IMR-90 (cell line): ENCODE results near the gene COL25A1. TPM values are rescaled to one million over a fixed set of nuclear protein-coding genes. Genes with fewer than 3 reads are reported as not detected.

Source experiments
- ATAC-seq: fragments of 200-7000 bp; cut with Tn5 transposase; 2 replicates; pipeline ENCODE4 v1.9.1; 2020; ENCODE audit warnings: low read depth, mild to moderate bottlenecking, moderate library complexity
- BruUV-seq: library from RNA; stranded (reverse); fragments of 400-500 nt; replicated peaks from 2 replicates; lab custom pipeline; 2021; lab: Mats Ljungman, UMichigan
- CTCF ChIA-PET: fragments of 300-600 bp; formaldehyde crosslinking; extraction: SDS; loops from one replicate; lab custom pipeline; 2021; ENCODE audit warnings: antibody characterized with exemption; lab: Yijun Ruan, JAX
- POLR2A ChIA-PET: fragments of 300-600 bp; sonication (Branson Sonifier 250); formaldehyde crosslinking; loops from one replicate; lab custom pipeline; 2022; ENCODE audit warnings: antibody characterized with exemption; ENCODE audit not compliant: unreplicated experiment; lab: Charles Lee
- DNase-seq: peaks from one replicate; pipeline ENCODE4 v3.0.0; 2013
- H2AFZ ChIP-seq: replicated peaks from 2 replicates; pipeline ENCODE3; 2013; ENCODE audit warnings: low read length, mild to moderate bottlenecking; ENCODE audit not compliant: poor library complexity
- H2AK5ac ChIP-seq: 2 replicates; pipeline ENCODE4 v1.6.1; 2013; ENCODE audit warnings: low read depth, low read length, inconsistent platforms
- H2AK9ac ChIP-seq: replicated peaks from 2 replicates; pipeline ENCODE3; 2013; ENCODE audit warnings: mild to moderate bottlenecking, low read depth, low read length, moderate library complexity; ENCODE audit not compliant: poor library complexity
- H2BK120ac ChIP-seq: 2 replicates; pipeline ENCODE4 v1.6.1; 2013; ENCODE audit warnings: low read depth, low read length, inconsistent platforms
- H2BK15ac ChIP-seq: 3 replicates; pipeline ENCODE4 v1.6.1; 2013; ENCODE audit warnings: low read depth, low read length, inconsistent platforms
- H2BK20ac ChIP-seq: 2 replicates; pipeline ENCODE4 v1.6.1; 2013; ENCODE audit warnings: low read depth, mild to moderate bottlenecking, inconsistent platforms, low read length, moderate library complexity
- H2BK5ac ChIP-seq: 2 replicates; pipeline ENCODE4 v1.6.1; 2013; ENCODE audit warnings: mild to moderate bottlenecking, low read depth, low read length, inconsistent platforms; ENCODE audit not compliant: poor library complexity, severe bottlenecking
- H3K14ac ChIP-seq: replicated peaks from 2 replicates; pipeline ENCODE4 v1.6.1; 2013; ENCODE audit warnings: low read depth, low read length, inconsistent platforms
- H3K18ac ChIP-seq: 2 replicates; pipeline ENCODE4 v1.6.1; 2013; ENCODE audit warnings: low read depth, low read length, control low read depth
- H3K23ac ChIP-seq: 2 replicates; pipeline ENCODE4 v1.6.1; 2013; ENCODE audit warnings: low read depth, low read length, inconsistent platforms
- H3K27ac ChIP-seq: 2 replicates; pipeline ENCODE4 v1.5.1; 2013; ENCODE audit warnings: mild to moderate bottlenecking, control low read depth, low read length; ENCODE audit not compliant: insufficient read depth
- H3K27me3 ChIP-seq: 2 replicates; pipeline ENCODE4 v1.6.1; 2013; ENCODE audit warnings: low read length; ENCODE audit not compliant: control insufficient read depth, insufficient read depth
- H3K36me3 ChIP-seq: 2 replicates; pipeline ENCODE4 v1.6.1; 2013; ENCODE audit warnings: low read length, mixed read lengths; ENCODE audit not compliant: control insufficient read depth, insufficient read depth
- H3K4ac ChIP-seq: 2 replicates; pipeline ENCODE4 v1.6.1; 2013; ENCODE audit warnings: low read depth, low read length, inconsistent platforms
- H3K4me1 ChIP-seq: 2 replicates; pipeline ENCODE4 v1.6.1; 2013; ENCODE audit warnings: low read length, mixed read lengths; ENCODE audit not compliant: control insufficient read depth, insufficient read depth
- H3K4me2 ChIP-seq: 2 replicates; pipeline ENCODE4 v1.6.1; 2013; ENCODE audit warnings: low read depth, mild to moderate bottlenecking, control low read depth, low read length, moderate library complexity
- H3K4me3 ChIP-seq: 2 replicates; pipeline ENCODE4 v1.5.1; 2013; ENCODE audit warnings: low read depth, mild to moderate bottlenecking, control low read depth, low read length, moderate library complexity; ENCODE audit not compliant: insufficient read depth
- H3K56ac ChIP-seq: 2 replicates; pipeline ENCODE4 v1.6.1; 2013; ENCODE audit warnings: low read length, inconsistent platforms; ENCODE audit not compliant: insufficient read depth; ENCODE audit errors: extremely low read depth
- H3K79me1 ChIP-seq, 2 experiments: 2 replicates each; pipeline ENCODE4 v1.6.1; 2013; ENCODE audit warnings: low read length in 2 of 2, inconsistent platforms in 1 of 2, low read depth in 1 of 2
- H3K9ac ChIP-seq: 2 replicates; pipeline ENCODE4 v1.6.1; 2013; ENCODE audit warnings: low read depth, low read length, control low read depth
- H3K9me1 ChIP-seq: 2 replicates; pipeline ENCODE4 v1.6.1; 2013; ENCODE audit warnings: low read length, inconsistent platforms; ENCODE audit not compliant: insufficient read depth
- H3K9me3 ChIP-seq: 2 replicates; pipeline ENCODE4 v1.6.1; 2013; ENCODE audit warnings: low read length; ENCODE audit not compliant: control insufficient read depth, insufficient read depth
- H4K20me1 ChIP-seq: 2 replicates; pipeline ENCODE4 v1.6.1; 2013; ENCODE audit warnings: low read length, inconsistent platforms; ENCODE audit not compliant: insufficient read depth
- H4K5ac ChIP-seq: 2 replicates; pipeline ENCODE4 v1.6.1; 2013; ENCODE audit warnings: mild to moderate bottlenecking, low read depth, low read length, control low read depth
- H4K8ac ChIP-seq, 2 experiments: 2 replicates each; pipeline ENCODE4 v1.6.1; 2013; ENCODE audit warnings: low read depth in 2 of 2, low read length in 2 of 2, control low read depth in 1 of 2, inconsistent platforms in 1 of 2
- H4K91ac ChIP-seq: 2 replicates; pipeline ENCODE4 v1.6.1; 2013; ENCODE audit warnings: low read depth, low read length, inconsistent platforms; ENCODE audit not compliant: insufficient read depth
- NFE2L2 ChIP-seq: fragments of 150-350 bp; IDR thresholded peaks from 2 replicates; pipeline ENCODE4 v1.6.1; 2016; ENCODE audit warnings: low read depth, mild to moderate bottlenecking, low read length
- RFX5 ChIP-seq: IDR thresholded peaks from 2 replicates; pipeline ENCODE4 v1.8.0; 2012; ENCODE audit warnings: low read depth, mild to moderate bottlenecking, low read length, moderate library complexity
- WGBS, 2 experiments: methylation state at CpG; one replicate each; pipeline versions ENCODE4 v1.1.5 to v1.1.7; 2013; ENCODE audit warnings: missing lambda C conversion rate in 2 of 2; ENCODE audit not compliant: insufficient read length in 1 of 2; ENCODE audit errors: extremely low coverage in 2 of 2; 5-methylcytosine and 5-hydroxymethylcytosine counted together
- dilution Hi-C: fragments of 300-500 bp; cut with HindIII; formaldehyde crosslinking; loops from one replicate; pipeline ENCODE4 v1.14.3; 2018; ENCODE audit warnings: low sequenced_read_pairs; ENCODE audit not compliant: unreplicated experiment
- in situ Hi-C: fragments of 300-500 bp; cut with MboI; formaldehyde crosslinking; loops from 3 replicates; pipeline ENCODE4 v1.14.3; 2019; ENCODE audit warnings: low sequenced_read_pairs, inconsistent platforms, mixed read lengths
- intact Hi-C: fragments of 100-400 bp; cut with micrococcal nuclease; formaldehyde crosslinking; loops from 2 replicates; pipeline ENCODE4 v1.10.0; 2022
- polyA plus RNA-seq, 3 experiments: library from polyadenylated mRNA; depleted of rRNA; stranded (reverse); fragments of >200 nt; gene quantifications; 2 replicates each; pipeline ENCODE4 v1.2.3, GENCODE V29; 2012; ENCODE audit warnings: low replicate concordance in 1 of 3
- total RNA-seq: library from RNA; depleted of rRNA; stranded (reverse); fragments of >200 nt; gene quantifications from 2 replicates; pipeline ENCODE4 v1.2.3, GENCODE V29; 2012

The COL25A1 gene
- total and polyA plus RNA-seq, 2 of the 4 experiments (the other 2 are of a cell fraction) = under 0.01 to 0.05 TPM

GRCh38 chr4:108881986-108882385 is 420.5 kb downstream of the COL25A1 start:
- H3K27me3 ChIP-seq = no peaks in the 10 kb centered on the region
- H2AK5ac ChIP-seq = peak overlapping the region; percentile 93
- WGBS, 2 experiments = no CpG with 5 or more reads among the region's 4 CpGs
- H2BK15ac ChIP-seq = peak overlapping the region; percentile 99; the same call in 2 of the 3 replicates
- H3K79me1 ChIP-seq = no peaks in the 10 kb centered on the region
- intact Hi-C loops = loop anchor here (5.0 kb wide), 1 partner anchor 195 kb away; no protein-coding TSS in a partner anchor
- no peak for ATAC-seq
- H2BK120ac ChIP-seq = peak overlapping the region; percentile 92
- H4K20me1 ChIP-seq = no peaks in the 10 kb centered on the region
- BruUV-seq = no TSS peak
- no peak overlapping the region for H2AK9ac ChIP-seq
- peak overlapping the region; percentile 66; the same call in 1 of the 2 replicates for H3K23ac ChIP-seq
- peak overlapping the region; percentile 92 for H2BK20ac ChIP-seq
- H3K14ac ChIP-seq = peak overlapping the region; percentile 41
- H3K9ac ChIP-seq = no peak overlapping the region
- POLR2A ChIA-PET = no interaction called here
- no peak overlapping the region for H2AFZ ChIP-seq
- dilution Hi-C loops = no loop called here
- H3K4me2 ChIP-seq = no peak overlapping the region
- DNase-seq = no peak
- no peaks in the 10 kb centered on the region for H3K9me3 ChIP-seq
- H4K91ac ChIP-seq = peak overlapping the region; percentile 88
- CTCF ChIA-PET = no interaction called here
- H3K4me1 ChIP-seq = peaks cover 2% of the 10 kb centered on the region; the same call in 1 of the 2 replicates
- peak overlapping the region; percentile 82 for H3K4ac ChIP-seq
- peak overlapping the region; percentile 47; the same call in 1 of the 2 replicates for H3K27ac ChIP-seq
- H3K9me1 ChIP-seq = no peaks in the 10 kb centered on the region
- no peak overlapping the region for H3K4me3 ChIP-seq
- TF ChIP-seq RFX5 = no peak
- TF ChIP-seq NFE2L2 = 0 out of 2 replicates have a peak, but pooled peaks have one; percentile 34
- peak overlapping the region; percentile 69; the same call in 1 of the 2 replicates for H4K5ac ChIP-seq
- peak overlapping the region; percentile 60; the same call in 1 of the 2 replicates for H3K18ac ChIP-seq
- no peaks in the 10 kb centered on the region for H3K36me3 ChIP-seq
- in situ Hi-C loops = no loop called here
- peak overlapping the region; percentile 81 for H3K56ac ChIP-seq
- peak overlapping the region; percentile 77 for H2BK5ac ChIP-seq
- H4K8ac ChIP-seq = peak overlapping the region; percentile 75 to 92
